ENCODE measurements around the gene GATC.

GATC gene

DNA sequence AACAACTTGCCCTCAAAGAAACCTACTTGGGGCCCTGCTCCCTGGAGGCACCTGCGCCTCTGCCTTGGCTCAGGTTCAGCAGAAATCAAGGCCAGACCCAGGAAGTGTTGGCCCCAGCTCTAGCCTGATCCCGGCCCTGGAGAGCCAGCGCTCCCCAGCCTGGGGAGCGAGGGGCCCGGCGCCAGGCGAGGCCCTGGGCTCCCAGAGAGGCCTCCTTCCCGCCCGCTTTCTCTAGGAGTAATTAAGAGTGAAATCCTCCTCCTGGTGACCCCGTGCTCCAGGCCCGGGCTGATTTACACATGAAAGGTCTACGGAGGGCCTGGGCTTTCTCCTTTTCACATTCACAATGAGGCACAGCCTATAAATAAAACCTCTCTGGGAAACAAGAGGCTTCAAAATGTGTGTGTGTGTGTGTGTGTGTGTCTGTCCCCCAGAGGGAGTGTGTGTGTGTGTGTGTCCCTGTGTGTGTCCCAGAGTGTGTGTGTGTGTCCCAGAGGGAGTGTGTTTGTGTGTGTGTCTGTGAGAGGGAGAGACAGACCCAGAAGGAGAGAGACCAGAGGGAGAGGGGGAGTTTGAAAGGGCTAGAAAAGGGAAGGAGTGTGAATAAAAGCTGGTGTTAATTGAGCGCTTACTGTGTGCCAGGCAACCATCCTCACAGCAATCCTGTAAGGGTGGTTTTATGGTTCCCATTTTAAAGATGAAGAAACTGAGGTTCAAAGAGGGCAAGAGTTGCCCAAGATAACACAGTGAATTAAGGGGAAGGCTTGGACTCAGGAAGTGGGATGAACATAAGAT lies 32.1 kb upstream of the GATC start:
- Histone ChIP-seq H3K27me3 (ENCODE audit: control insufficient read depth, insufficient read depth, low read length, poor library complexity, severe bottlenecking) (no peaks in the 10 kb centered on the region), H3K9me3 (ENCODE audit: control insufficient read depth, low read length) (no peaks in the 10 kb centered on the region), H3K36me3 (ENCODE audit: control insufficient read depth, insufficient read depth, low read length) (no peaks in the 10 kb centered on the region), H3K4me3 (ENCODE audit: insufficient read depth, low read depth, low read length) (no peak overlapping the region), H3K27ac (ENCODE audit: insufficient read depth, low read depth, low read length, poor library complexity, severe bottlenecking) (peak overlapping the region; percentile 86), H3K4me1 (ENCODE audit: control insufficient read depth, insufficient read depth, low read length) (peaks cover 13% of the 10 kb centered on the region)
- WGBS, 2 experiments, result 6 to 7% methylated on average over 13 of the region's 13 CpGs

DNA sequence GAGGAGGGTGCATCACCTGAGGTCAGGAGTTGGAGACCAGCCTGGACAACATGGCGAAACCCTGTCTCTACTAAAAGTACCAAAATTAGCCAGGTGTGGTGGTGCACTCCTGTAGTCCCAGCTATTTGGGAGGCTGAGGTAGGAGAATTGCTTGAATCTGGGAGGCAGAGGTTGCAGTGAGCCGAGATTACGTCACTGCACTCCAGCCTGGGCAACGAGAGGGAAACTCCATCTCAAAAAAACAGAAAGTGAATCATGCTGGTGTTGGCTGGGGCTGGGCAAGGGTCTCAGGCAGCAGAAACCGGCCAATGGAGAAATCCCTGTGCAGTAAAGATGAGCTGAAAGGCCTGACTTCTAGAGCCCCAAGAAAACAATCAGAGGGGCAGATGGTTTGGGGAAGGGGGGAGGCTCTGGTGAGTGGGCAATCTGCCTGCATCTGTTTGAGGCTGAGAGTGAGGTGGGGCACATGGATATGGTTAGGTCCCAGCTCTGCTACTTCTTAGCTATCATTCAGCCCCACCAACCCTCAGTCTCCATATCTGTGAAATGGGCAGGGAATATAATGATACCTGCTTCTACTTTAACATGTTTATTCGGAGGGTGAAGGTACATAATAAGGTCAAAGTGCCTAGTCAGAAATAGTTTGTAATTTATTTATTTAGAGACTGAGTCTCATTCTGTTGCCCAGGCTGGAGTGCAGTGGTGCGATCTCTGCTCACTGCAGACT lies 29.6 kb upstream of the GATC start:
- WGBS, 2 experiments, result 89 to 90% methylated on average over 7 of the region's 7 CpGs
- H3K4me3 ChIP-seq (ENCODE audit: insufficient read depth, low read depth, low read length), result no peak overlapping the region

DNA sequence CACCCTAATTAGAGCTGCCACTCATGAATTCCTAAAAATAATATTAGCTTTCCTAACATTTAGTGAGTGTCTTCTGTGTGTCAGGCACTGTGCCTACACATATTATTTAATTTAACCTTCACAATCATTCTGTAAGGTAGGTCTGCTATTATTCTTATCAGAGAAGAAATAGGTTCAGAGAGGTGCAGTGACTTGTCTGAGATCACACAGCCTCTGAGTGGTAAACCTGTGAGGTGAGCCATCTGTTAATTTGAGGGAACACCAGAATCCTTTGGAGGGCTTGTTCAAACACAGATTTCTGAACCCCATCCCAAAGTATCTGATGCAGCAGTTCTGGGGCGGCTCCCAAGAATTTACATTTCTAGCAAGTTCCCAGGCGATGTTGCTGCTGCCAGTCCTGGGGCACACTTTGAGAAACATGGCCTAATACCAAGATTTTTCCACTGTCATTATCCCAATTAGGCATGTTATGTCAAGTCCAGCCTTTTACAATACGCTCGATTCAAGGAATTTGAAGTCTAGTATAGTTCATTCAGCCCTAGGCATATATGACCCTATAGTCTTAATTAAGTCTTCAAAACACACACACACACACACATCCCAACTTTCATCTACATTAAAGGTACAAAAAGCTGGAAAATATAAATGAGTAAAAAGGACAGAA lies 28.2 kb upstream of the GATC start:
- H3K36me3 ChIP-seq (ENCODE audit: control insufficient read depth, insufficient read depth, low read length), result no peaks in the 10 kb centered on the region
- 92 to 94% methylated on average over 4 of the region's 4 CpGs for WGBS, 2 experiments
- no peaks in the 10 kb centered on the region for H3K27me3 ChIP-seq (ENCODE audit: control insufficient read depth, insufficient read depth, low read length, poor library complexity, severe bottlenecking)
- H3K4me3 ChIP-seq (ENCODE audit: insufficient read depth, low read depth, low read length), result no peak overlapping the region
- H3K4me1 ChIP-seq (ENCODE audit: control insufficient read depth, insufficient read depth, low read length), result peaks cover 13% of the 10 kb centered on the region
- H3K9me3 ChIP-seq (ENCODE audit: control insufficient read depth, low read length), result no peaks in the 10 kb centered on the region
- H3K27ac ChIP-seq (ENCODE audit: insufficient read depth, low read depth, low read length, poor library complexity, severe bottlenecking), result no peak overlapping the region

More for the DNA sequence above, 29.6 kb upstream of the GATC start:
- Histone ChIP-seq H3K9me3 (ENCODE audit: control insufficient read depth, low read length) (no peaks in the 10 kb centered on the region), H3K27me3 (ENCODE audit: control insufficient read depth, insufficient read depth, low read length, poor library complexity, severe bottlenecking) (no peaks in the 10 kb centered on the region), H3K4me1 (ENCODE audit: control insufficient read depth, insufficient read depth, low read length) (peaks cover 13% of the 10 kb centered on the region), H3K27ac (ENCODE audit: insufficient read depth, low read depth, low read length, poor library complexity, severe bottlenecking) (no peak overlapping the region), H3K36me3 (ENCODE audit: control insufficient read depth, insufficient read depth, low read length) (no peaks in the 10 kb centered on the region)

DNA sequence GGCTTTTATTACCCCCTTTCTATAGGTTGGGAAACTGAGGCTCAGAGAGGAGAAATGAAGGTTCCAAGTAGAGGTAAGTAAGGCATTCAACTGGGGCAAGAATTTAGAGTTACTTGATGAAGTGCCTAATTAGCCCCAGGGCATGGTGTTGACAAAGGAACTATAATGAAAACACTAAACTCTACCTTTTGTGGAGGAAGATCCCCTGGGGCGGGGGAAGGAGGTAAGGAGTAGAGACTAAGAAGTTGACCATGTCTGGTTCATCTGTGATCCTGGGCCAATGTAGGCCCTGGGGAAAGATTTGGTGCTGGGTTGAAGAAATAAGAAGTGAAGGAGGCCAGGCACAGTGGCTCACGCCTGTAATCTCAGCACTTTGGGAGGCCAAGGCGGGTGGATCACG lies 24.5 kb upstream of the GATC start:
- Histone ChIP-seq H3K27me3 (ENCODE audit: control insufficient read depth, insufficient read depth, low read length, poor library complexity, severe bottlenecking) (no peaks in the 10 kb centered on the region), H3K4me3 (ENCODE audit: insufficient read depth, low read depth, low read length) (no peak overlapping the region), H3K27ac (ENCODE audit: insufficient read depth, low read depth, low read length, poor library complexity, severe bottlenecking) (no peak overlapping the region), H3K4me1 (ENCODE audit: control insufficient read depth, insufficient read depth, low read length) (no peaks in the 10 kb centered on the region), H3K9me3 (ENCODE audit: control insufficient read depth, low read length) (no peaks in the 10 kb centered on the region), H3K36me3 (ENCODE audit: control insufficient read depth, insufficient read depth, low read length) (no peaks in the 10 kb centered on the region)
- 82 to 85% methylated on average over 4 of the region's 4 CpGs for WGBS, 2 experiments

DNA sequence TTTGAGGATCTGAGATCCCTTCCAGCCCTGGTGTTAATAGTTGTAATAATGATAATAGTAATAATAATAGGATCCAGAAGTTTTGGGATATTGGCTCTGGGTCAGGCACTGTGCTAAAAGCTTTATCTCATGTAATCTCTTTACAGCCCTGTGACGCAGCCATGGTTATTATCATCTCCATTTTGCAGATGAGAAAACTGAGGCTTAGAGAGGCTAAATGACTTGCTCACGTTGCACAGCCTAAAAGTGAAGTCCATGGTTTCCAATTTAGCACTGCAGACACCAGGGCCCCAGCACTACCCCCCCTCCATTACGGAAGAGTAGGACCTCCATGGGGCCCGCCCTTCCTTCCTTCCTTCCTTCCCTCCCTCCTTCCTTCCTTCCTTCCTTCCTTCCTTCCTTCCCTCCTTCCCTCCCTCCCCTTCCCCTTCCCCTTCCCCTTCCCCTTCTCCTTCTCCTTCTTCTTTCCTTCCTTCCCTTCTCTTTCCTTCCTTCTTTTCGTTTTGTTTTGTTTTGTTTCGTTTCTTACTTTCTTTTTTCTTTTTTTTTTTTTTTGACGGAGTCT lies 23.3 kb upstream of the GATC start:
- 87 to 90% methylated on average over 7 of the region's 7 CpGs for WGBS, 2 experiments
- no peaks in the 10 kb centered on the region for H3K4me1 ChIP-seq (ENCODE audit: control insufficient read depth, insufficient read depth, low read length)
- H3K9me3 ChIP-seq (ENCODE audit: control insufficient read depth, low read length), result no peaks in the 10 kb centered on the region
- no peaks in the 10 kb centered on the region for H3K27me3 ChIP-seq (ENCODE audit: control insufficient read depth, insufficient read depth, low read length, poor library complexity, severe bottlenecking)
- H3K27ac ChIP-seq (ENCODE audit: insufficient read depth, low read depth, low read length, poor library complexity, severe bottlenecking), result no peak overlapping the region
- H3K36me3 ChIP-seq (ENCODE audit: control insufficient read depth, insufficient read depth, low read length), result no peaks in the 10 kb centered on the region
- no peak overlapping the region for H3K4me3 ChIP-seq (ENCODE audit: insufficient read depth, low read depth, low read length)

DNA sequence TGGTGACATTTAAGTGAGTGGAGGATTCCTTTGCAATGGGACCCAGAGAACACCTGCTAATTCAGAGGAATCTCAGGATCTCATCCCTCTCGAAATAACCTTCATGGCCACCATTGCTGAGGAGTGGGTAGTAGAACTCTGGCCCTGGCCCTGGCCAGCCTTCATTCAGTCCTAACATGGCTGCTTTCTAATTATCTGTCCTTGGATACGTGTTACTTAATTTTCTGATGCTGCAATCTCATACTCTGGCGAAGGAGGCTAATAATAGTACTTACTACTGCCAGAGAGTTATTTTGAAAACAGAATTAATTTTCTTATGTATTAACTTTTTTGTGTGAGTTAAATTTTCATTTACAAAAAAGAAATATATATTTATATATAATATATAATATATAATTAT lies 20.4 kb upstream of the GATC start:
- Histone ChIP-seq H3K36me3 (ENCODE audit: control insufficient read depth, insufficient read depth, low read length) (no peaks in the 10 kb centered on the region), H3K4me1 (ENCODE audit: control insufficient read depth, insufficient read depth, low read length) (no peaks in the 10 kb centered on the region), H3K27me3 (ENCODE audit: control insufficient read depth, insufficient read depth, low read length, poor library complexity, severe bottlenecking) (no peaks in the 10 kb centered on the region), H3K9me3 (ENCODE audit: control insufficient read depth, low read length) (no peaks in the 10 kb centered on the region), H3K27ac (ENCODE audit: insufficient read depth, low read depth, low read length, poor library complexity, severe bottlenecking) (no peak overlapping the region), H3K4me3 (ENCODE audit: insufficient read depth, low read depth, low read length) (no peak overlapping the region)
- WGBS, 2 experiments, result 89 to 97% methylated on average over 2 to 3 of the region's 3 CpGs

DNA sequence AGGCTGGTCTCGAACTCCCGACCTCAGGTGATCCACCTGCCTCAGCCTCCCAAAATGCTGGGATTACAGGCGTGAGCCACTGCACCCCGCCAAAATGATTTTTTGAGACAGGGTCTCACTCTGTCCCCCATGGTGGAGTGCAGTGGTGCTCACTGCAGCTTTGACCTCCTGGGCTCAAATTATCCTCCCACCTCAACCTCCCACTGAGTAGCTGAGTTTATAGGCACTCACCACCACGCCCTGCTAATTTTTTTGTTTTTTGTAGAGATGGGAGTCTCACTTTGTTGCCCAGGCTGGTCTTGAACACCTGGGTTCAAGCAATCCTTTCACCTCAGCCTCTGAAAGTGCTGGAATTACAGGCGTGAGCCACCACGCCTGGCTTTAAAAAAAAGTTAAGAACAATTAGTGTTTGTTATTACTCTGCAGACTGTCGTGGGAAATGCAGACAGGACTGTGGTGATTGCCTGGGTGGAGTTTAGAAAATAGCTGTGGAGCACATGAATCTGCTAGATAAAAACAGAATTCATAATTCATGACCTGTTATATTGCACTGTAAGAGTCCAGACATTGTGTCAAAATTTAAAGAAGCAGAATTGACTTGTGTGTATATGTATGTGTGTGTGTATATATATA lies 17.5 kb upstream of the GATC start:
- WGBS, 2 experiments, result 86 to 88% methylated on average over 8 of the region's 8 CpGs
- Histone ChIP-seq H3K4me1 (ENCODE audit: control insufficient read depth, insufficient read depth, low read length) (no peaks in the 10 kb centered on the region), H3K27me3 (ENCODE audit: control insufficient read depth, insufficient read depth, low read length, poor library complexity, severe bottlenecking) (no peaks in the 10 kb centered on the region), H3K4me3 (ENCODE audit: insufficient read depth, low read depth, low read length) (no peak overlapping the region), H3K36me3 (ENCODE audit: control insufficient read depth, insufficient read depth, low read length) (no peaks in the 10 kb centered on the region), H3K9me3 (ENCODE audit: control insufficient read depth, low read length) (no peaks in the 10 kb centered on the region), H3K27ac (ENCODE audit: insufficient read depth, low read depth, low read length, poor library complexity, severe bottlenecking) (no peak overlapping the region)

DNA sequence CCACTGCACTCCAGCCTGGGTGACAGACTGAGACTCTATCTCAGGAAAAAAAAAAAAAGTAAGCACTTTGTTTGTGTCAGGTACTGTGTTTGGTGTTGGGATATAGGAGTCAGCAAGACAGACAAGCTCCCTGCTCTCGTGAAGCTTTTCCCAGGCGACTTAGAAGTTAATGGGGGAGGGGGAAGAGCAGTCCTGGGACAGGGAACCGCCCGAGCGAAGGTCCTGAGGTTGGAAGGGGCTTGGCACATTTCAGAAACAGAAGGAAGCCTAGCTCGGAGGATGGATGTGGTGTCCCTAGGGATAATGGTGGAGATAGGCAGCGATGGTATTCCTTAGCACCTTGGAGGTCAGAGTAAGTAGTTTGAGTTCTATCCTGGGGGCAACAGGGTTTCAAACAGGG lies 16.9 kb upstream of the GATC start:
- no peaks in the 10 kb centered on the region for H3K9me3 ChIP-seq (ENCODE audit: control insufficient read depth, low read length)
- H3K4me3 ChIP-seq (ENCODE audit: insufficient read depth, low read depth, low read length), result no peak overlapping the region
- 76% methylated on average over 7 of the region's 7 CpGs for WGBS, 2 experiments
- no peak overlapping the region for H3K27ac ChIP-seq (ENCODE audit: insufficient read depth, low read depth, low read length, poor library complexity, severe bottlenecking)
- no peaks in the 10 kb centered on the region for H3K36me3 ChIP-seq (ENCODE audit: control insufficient read depth, insufficient read depth, low read length)
- no peaks in the 10 kb centered on the region for H3K27me3 ChIP-seq (ENCODE audit: control insufficient read depth, insufficient read depth, low read length, poor library complexity, severe bottlenecking)
- H3K4me1 ChIP-seq (ENCODE audit: control insufficient read depth, insufficient read depth, low read length), result no peaks in the 10 kb centered on the region

DNA sequence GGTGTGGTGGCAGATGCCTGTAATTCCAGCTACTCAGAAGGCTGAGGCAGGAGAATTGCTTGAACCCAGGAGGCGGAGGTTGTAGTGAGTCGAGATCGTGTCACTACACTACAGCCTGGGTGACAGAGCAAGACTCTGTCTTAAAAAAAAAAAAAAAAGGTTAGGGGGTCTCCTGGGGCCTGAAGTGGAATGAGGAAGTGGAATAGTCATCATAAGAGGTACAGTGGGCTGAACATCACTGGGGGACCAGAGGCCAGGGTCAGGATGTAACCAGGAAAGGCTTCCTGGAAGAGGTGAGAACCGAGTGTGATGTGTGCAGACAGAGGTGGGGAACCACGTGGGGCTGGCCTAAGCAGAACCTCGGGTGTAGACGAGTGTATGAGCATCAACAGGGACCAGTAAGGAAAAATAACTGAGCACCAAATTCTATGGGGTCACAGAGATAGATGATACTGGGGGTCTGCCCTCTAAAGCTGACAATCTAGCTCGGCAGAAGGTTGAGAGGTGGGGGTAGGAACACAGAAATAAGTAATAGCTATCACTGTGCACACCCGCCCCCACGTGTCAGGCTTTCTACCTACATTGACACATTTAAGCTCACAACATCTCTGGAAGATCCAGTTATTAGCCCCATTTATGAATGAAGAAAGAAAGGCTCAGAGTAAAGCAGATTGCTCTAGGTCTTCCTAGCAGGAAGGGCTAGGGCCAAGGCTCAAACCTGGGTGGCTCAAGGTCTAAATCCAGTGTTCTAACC lies 13.3 kb upstream of the GATC start:
- Histone ChIP-seq H3K36me3 (ENCODE audit: control insufficient read depth, insufficient read depth, low read length) (no peaks in the 10 kb centered on the region), H3K27me3 (ENCODE audit: control insufficient read depth, insufficient read depth, low read length, poor library complexity, severe bottlenecking) (no peaks in the 10 kb centered on the region), H3K27ac (ENCODE audit: insufficient read depth, low read depth, low read length, poor library complexity, severe bottlenecking) (no peak overlapping the region), H3K4me3 (ENCODE audit: insufficient read depth, low read depth, low read length) (no peak overlapping the region), H3K4me1 (ENCODE audit: control insufficient read depth, insufficient read depth, low read length) (no peaks in the 10 kb centered on the region), H3K9me3 (ENCODE audit: control insufficient read depth, low read length) (no peaks in the 10 kb centered on the region)
- 82 to 89% methylated on average over 10 of the region's 10 CpGs for WGBS, 2 experiments
